T-helper 2 cell (primary cell): ENCODE data around the gene C17orf50.
A peak's percentile ranks its signal among the peaks of the same experiment; 100 is the strongest.

ENCODE experiments used
- DNase-seq, 5 experiments: peaks; one replicate each; pipeline versions ENCODE4 v3.0.0 to v3.0.0-alpha.2; 2012 to 2022

The C17orf50 gene

DNA sequence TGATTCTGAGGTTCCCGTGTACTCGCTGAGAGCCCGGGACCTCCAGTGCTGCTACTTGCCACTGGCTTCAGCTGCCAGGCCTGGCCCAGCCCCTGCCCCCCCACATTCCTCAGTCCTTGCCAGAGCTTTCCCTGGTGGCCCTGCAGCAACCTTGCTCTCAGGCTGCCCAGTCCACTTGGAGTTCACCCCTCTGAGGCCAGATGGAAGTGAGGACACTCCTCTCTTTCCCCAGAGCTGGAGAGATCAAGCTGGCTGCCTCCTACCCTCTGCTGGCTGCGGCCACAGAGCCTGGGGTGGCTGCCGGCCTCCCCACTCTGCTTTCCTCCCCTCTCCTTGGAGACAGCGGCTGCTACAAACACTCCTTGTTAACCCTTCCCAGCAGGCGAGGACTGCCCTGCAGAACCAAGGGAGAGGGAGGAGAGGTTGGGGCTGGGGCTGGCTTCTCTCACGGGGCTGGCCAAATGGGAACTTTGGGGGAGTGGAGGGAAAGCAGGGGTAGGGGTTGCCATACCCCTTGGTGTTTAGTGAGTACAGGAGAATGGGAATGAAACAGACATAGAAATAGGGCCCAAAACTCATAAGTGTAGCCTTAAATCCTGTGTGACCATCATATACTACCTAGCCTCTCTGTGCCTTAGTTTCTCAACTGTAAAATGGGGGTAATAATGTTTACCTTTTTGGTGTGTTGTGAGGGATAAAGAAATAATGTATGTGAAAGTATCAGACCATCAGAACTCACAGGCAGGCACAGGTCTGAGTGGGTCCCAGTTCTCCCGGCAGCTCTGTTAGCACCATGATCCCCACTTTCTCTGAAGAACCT lies 7.5 kb upstream of the C17orf50 start, which contains the start of gene GAS2L2:
Gene GAS2L2 (minus strand): TSS at position 295 of the 820 bp plus-strand sequence. CDS start 389 bp downstream, outside the sequence.
- no peak for DNase-seq

DNA sequence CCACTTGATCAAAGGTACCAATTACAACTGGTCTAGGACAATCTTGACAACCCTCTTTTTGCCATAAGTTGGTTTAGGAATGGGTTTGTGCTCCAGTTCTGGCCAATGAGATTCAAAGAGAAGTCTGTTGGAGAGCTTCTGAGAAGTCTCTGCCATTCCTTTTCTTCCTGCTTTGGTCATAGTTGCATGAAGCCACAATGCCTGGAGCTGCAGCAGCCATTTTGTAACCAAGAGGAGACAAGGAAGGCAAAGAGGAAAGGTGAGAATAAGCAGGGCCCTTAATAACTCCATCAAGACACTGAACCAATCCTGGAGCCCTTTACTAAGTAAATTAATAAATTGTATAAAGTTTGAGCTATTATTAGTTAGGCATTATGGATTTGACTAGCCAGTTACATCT lies 3.4 kb upstream of the C17orf50 start:
- DNase-seq = no peak

DNA sequence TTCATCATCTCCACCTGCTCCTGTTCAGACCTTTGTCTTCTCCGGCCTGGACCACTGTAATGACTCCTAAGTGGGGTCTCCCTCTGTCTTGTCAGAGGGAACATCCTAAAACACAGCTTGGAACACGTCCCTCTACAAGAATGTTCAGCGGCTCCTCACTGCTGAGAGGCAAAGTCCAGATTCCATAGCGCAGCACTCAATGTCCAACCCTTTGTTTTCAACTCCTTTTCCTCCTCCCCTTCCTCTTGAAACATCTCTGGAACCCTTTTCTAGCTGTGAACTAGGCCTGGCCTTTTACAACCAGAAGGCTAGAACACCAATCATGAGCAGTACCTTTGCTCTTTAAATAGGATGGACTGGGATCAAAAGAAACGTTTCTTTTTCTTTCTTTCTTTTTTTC lies 914 bp downstream of the C17orf50 start:
- no peak for DNase-seq

- no peak for DNase-seq
These were observed 3.1 kb downstream of the C17orf50 start for GRCh38 chr17:35763767-35764122.

- DNase-seq = peak; percentile 76 to 88 (median 80)
These were observed 3.7 kb downstream of the C17orf50 start for GRCh38 chr17:35764123-35764991.

DNA sequence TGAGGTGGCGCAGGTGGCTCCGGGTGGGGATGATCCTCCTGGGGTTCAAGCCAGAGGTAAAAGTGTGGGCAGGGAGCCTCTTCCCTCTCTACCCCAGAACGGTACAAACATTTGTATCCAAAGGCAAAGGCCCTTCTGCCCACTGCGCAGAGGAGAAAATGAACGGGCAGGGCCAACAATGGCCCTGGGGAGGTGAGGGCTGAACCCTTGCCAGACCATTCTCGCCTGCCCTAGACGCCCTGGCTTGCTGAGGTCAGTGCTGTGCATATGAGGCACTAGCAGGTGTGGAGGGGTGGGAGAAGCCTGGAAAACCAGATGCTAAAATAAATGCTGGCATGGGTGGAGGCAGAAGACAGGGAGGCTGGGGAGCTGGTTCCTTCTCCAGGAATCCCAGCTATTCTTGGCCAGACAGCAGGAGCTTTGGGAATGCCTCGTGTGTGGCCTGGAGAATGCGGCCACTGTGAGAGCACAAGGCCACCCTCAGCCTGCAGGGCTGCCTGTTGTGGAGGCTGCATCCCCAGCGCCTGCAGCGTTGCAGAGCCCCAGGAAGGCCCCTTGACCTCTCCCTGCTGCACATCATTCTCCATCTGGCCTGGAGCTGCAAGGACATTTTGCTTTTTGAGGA lies 4.5 kb downstream of the C17orf50 start:
- no peak for DNase-seq

GRCh38 chr17:35765756-35766488 lies 5.2 kb downstream of the C17orf50 start:
- no peak for DNase-seq

DNA sequence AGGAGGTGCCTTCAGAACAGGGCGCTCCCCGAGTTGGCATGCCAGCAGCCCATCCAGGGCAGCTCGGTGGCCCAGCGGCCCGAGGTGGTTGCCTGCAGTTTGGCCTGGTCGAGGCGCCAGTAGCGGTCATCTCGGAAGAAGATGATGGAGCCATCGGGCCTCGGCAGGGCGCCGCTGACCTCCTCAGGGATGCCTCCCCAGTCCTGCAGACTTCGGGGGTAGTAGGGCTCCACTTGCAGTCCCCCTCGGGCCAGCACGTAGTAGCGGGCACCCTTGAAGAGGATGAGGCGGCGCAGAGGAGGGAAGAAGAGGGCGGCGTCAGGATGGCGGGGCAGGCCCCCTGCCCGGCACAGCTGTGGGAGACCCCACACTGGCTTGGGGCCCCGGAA lies 5.8 kb downstream of the C17orf50 start:
- DNase-seq = no peak

- DNase-seq = peak in 1 of 5 experiments; percentile 28
These were observed 6.3 kb downstream of the C17orf50 start for GRCh38 chr17:35766903-35767510.

- DNase-seq = no peak
These were observed 8.1 kb downstream of the C17orf50 start for GRCh38 chr17:35768797-35769196.

- no peak for DNase-seq
These were observed 9.3 kb downstream of the C17orf50 start for GRCh38 chr17:35769895-35770486.

- no peak for DNase-seq
These were observed 12.4 kb downstream of the C17orf50 start for GRCh38 chr17:35773129-35773528.

GRCh38 chr17:35773679-35774425 lies 13.2 kb downstream of the C17orf50 start:
- DNase-seq = no peak

GRCh38 chr17:35774499-35774898 lies 13.8 kb downstream of the C17orf50 start:
- DNase-seq = no peak

- DNase-seq = no peak
These were observed 14.4 kb downstream of the C17orf50 start for GRCh38 chr17:35775039-35775438.

DNA sequence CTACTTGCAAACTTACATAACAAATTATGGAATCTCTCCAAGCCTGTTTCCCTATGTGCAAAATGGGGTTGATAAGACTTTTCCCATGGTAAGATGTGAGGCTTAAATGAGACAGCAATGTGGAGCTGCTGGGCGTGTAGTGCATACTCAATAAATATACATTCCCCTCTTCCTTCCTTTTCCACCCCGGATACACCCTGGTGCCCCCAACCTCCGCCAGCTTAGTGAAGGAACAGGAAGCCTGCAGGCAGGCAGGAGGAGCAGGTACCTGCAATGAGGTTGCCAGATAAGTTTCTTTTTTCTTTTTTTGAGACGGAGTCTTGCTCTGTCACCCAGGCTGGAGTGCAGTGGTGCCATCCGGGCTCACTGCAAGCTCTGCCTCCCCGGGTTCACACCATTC lies 14.9 kb downstream of the C17orf50 start:
- no peak for DNase-seq

GRCh38 chr17:35778641-35779196 lies 18.0 kb downstream of the C17orf50 start:
- DNase-seq = no peak

DNA sequence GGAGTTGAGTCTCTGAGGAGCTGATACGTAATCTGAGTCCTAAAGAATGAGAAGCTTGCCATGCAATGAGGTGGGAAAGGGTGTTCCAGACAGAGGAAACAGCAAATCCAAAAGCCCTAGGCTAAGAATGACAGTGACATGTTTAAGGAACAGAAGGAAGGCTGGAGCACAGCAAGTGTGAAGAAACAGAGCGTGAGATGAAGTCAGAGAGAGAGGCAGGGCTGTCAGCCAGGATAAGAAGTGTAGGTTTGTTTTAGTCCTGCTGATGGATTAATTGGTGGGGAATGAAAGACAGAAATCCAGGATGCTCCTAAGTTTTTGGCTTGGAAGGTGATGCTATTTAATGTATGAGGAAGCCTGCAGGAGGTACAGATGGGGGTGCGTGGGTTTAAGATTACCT lies 20.3 kb downstream of the C17orf50 start:
- DNase-seq = no peak

- DNase-seq = no peak
These were observed 24.2 kb downstream of the C17orf50 start for GRCh38 chr17:35784895-35785294.

DNA sequence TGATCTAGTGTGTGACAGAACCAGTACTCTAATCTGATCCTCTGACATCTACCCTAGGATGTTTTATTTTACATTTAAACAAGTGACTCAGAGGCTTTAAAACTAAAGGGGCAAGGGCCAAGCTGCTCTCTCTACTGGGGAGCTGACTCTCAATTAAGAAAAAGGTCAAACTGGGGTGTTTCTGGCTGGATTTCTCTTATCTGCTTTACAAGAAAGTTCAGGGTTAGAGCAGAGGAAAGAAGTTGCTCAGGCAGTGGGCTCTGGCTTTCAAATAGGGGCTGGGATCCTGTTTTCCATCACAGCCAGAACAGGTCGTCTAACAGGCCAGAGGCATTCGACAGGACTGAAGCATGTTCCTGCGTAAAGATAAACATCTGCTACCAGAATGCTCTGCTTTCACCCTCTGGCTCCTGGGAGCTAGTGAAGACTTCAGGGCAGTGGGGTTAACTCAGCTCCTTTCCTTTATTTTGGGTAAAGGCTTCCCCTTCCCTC lies 26.3 kb downstream of the C17orf50 start:
- no peak for DNase-seq
